ENCODE results near the gene IRAK4. TPM values are rescaled to one million over a fixed set of nuclear protein-coding genes. Genes with fewer than 3 reads are reported as not detected.
A peak's percentile ranks its signal among the peaks of the same experiment; 100 is the strongest.

Gene IRAK4
- polyA plus RNA-seq, 1 donor (not counting 4 experiments of a cell fraction or from before 2014, with no cell fraction given), result 13.9 TPM

DNA sequence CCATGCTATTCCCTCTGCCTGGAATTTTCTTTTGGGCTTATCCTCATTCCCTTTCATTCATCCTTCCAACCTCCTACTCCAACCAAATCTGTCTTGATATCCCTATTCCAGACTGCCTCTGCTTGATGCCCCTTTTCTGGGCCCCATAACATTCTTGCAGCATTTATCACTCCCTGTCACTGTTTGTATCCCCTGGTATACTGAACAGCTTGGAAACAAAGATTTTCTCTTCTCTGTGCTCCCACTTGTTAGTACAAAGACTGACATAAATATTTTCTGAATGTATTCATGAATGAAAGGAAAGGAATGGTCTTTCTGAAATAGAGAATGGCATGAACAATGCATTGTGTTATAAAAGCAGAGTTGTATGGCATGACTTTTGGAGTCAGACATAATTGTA, 7.5 kb downstream of the IRAK4 start:
- H3K79me2 ChIP-seq (ENCODE audit: control insufficient read depth, insufficient read depth, low read length), result no peaks in the 10 kb centered on the region
- H4K20me1 ChIP-seq (ENCODE audit: control insufficient read depth, extremely low read depth, insufficient read depth, low read length), result no peaks in the 10 kb centered on the region
- no peak overlapping the region for H3K4me2 ChIP-seq (ENCODE audit: control insufficient read depth, extremely low read depth, insufficient read depth, low read depth, low read length)
- no peak overlapping the region for H3K9ac ChIP-seq (ENCODE audit: control insufficient read depth, extremely low read depth, insufficient read depth, low read length)
- peaks cover 23% of the 10 kb centered on the region for H3K4me1 ChIP-seq (ENCODE audit: control insufficient read depth, extremely low read depth, insufficient read depth, low read length)
- H3K9me1 ChIP-seq (ENCODE audit: control insufficient read depth, extremely low read depth, insufficient read depth, low read length), result no peaks in the 10 kb centered on the region
- H3K27ac ChIP-seq (ENCODE audit: control insufficient read depth, insufficient read depth, low read length), result no peak overlapping the region
- peak; percentile 61 for FAIRE-seq
- DNase-seq (ENCODE audit: low read depth, low spot score), result no peak
- H3K27me3 ChIP-seq (ENCODE audit: control insufficient read depth, extremely low read depth, insufficient read depth, low read length), result no peaks in the 10 kb centered on the region
- H3K4me3 ChIP-seq (ENCODE audit: control insufficient read depth in 2 of 3, extremely low read depth in 1 of 3, insufficient read depth in 2 of 3, low read depth in 1 of 3, low read length in 3 of 3), result no peak overlapping the region
- H3K9me3 ChIP-seq (ENCODE audit: control insufficient read depth, low read depth, low read length), result no peaks in the 10 kb centered on the region
- H2AFZ ChIP-seq (ENCODE audit: control insufficient read depth, low read length), result no peak overlapping the region
- TF ChIP-seq, protein P1, sequence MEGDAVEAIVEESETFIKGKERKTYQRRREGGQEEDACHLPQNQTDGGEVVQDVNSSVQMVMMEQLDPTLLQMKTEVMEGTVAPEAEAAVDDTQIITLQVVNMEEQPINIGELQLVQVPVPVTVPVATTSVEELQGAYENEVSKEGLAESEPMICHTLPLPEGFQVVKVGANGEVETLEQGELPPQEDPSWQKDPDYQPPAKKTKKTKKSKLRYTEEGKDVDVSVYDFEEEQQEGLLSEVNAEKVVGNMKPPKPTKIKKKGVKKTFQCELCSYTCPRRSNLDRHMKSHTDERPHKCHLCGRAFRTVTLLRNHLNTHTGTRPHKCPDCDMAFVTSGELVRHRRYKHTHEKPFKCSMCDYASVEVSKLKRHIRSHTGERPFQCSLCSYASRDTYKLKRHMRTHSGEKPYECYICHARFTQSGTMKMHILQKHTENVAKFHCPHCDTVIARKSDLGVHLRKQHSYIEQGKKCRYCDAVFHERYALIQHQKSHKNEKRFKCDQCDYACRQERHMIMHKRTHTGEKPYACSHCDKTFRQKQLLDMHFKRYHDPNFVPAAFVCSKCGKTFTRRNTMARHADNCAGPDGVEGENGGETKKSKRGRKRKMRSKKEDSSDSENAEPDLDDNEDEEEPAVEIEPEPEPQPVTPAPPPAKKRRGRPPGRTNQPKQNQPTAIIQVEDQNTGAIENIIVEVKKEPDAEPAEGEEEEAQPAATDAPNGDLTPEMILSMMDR (optimal IDR thresholded peaks at IDR 0.05 in 1 of 3, IDR thresholded peaks at IDR 0.05 in 1 of 3, conservative IDR thresholded peaks at IDR 0.05 in 1 of 3; ENCODE audit: extremely low read depth in 1 of 3, insufficient read depth in 2 of 3, low read length in 3 of 3), result no peak
- TF ChIP-seq EZH2 (IDR thresholded peaks at IDR 0.05; ENCODE audit: low read length), result no peak
- H3K36me3 ChIP-seq (ENCODE audit: control insufficient read depth in 2 of 2, extremely low read depth in 1 of 2, insufficient read depth in 2 of 2, low read length in 2 of 2), result no peaks in the 10 kb centered on the region
- dilution Hi-C loops (cut with MboI; ENCODE audit: extremely low pct_ligation_motif_present, low sequenced_read_pairs), result no loop called here

DNA sequence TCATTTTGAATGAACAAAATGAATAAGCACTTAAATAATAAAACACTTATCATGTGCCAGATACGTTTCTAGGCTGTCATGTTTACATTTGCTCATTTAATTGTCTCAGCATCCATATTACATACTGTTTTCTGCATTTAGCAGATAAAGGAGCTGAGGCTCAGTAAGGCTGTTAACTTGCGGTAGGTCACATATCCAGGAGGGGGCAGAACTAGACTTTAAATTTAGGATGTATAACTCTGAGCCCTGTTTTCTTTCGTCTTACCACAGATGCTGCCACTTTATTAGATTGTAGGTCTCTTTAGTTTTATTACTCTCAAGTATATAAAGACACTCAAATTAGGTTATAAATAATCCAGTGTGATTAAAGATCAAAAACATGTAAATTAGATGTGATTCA, 17.7 kb downstream of the IRAK4 start:
- peak; percentile 23 for FAIRE-seq
- H3K36me3 ChIP-seq (ENCODE audit: control insufficient read depth in 2 of 2, extremely low read depth in 1 of 2, insufficient read depth in 2 of 2, low read length in 2 of 2), result peaks cover 9 to 10% of the 10 kb centered on the region in 2 experiments

More for the DNA sequence above, 17.7 kb downstream of the IRAK4 start:
- Histone ChIP-seq H2AFZ (ENCODE audit: control insufficient read depth, low read length) (no peak overlapping the region), H3K9ac (ENCODE audit: control insufficient read depth, extremely low read depth, insufficient read depth, low read length) (no peak overlapping the region), H3K27me3 (ENCODE audit: control insufficient read depth, extremely low read depth, insufficient read depth, low read length) (no peaks in the 10 kb centered on the region), H3K79me2 (ENCODE audit: control insufficient read depth, insufficient read depth, low read length) (no peaks in the 10 kb centered on the region), H3K27ac (ENCODE audit: control insufficient read depth, insufficient read depth, low read length) (no peak overlapping the region), H3K4me3 (ENCODE audit: control insufficient read depth in 2 of 3, extremely low read depth in 1 of 3, insufficient read depth in 2 of 3, low read depth in 1 of 3, low read length in 3 of 3) (no peak overlapping the region), H4K20me1 (ENCODE audit: control insufficient read depth, extremely low read depth, insufficient read depth, low read length) (no peaks in the 10 kb centered on the region), H3K4me1 (ENCODE audit: control insufficient read depth, extremely low read depth, insufficient read depth, low read length) (no peaks in the 10 kb centered on the region), H3K9me3 (ENCODE audit: control insufficient read depth, low read depth, low read length) (no peaks in the 10 kb centered on the region), H3K4me2 (ENCODE audit: control insufficient read depth, extremely low read depth, insufficient read depth, low read depth, low read length) (no peak overlapping the region), H3K9me1 (ENCODE audit: control insufficient read depth, extremely low read depth, insufficient read depth, low read length) (no peaks in the 10 kb centered on the region)
- no peak for DNase-seq (ENCODE audit: low read depth, low spot score)
- dilution Hi-C loops (cut with MboI; ENCODE audit: extremely low pct_ligation_motif_present, low sequenced_read_pairs), result no loop called here
- TF ChIP-seq, protein P1 (optimal IDR thresholded peaks at IDR 0.05 in 1 of 3, IDR thresholded peaks at IDR 0.05 in 1 of 3, conservative IDR thresholded peaks at IDR 0.05 in 1 of 3; ENCODE audit: extremely low read depth in 1 of 3, insufficient read depth in 2 of 3, low read length in 3 of 3), result peak; percentile 18 to 47 (median 40)
- no peak for TF ChIP-seq EZH2 (IDR thresholded peaks at IDR 0.05; ENCODE audit: low read length)
